ENCODE measurements around the gene PACS2.

The PACS2 gene

DNA sequence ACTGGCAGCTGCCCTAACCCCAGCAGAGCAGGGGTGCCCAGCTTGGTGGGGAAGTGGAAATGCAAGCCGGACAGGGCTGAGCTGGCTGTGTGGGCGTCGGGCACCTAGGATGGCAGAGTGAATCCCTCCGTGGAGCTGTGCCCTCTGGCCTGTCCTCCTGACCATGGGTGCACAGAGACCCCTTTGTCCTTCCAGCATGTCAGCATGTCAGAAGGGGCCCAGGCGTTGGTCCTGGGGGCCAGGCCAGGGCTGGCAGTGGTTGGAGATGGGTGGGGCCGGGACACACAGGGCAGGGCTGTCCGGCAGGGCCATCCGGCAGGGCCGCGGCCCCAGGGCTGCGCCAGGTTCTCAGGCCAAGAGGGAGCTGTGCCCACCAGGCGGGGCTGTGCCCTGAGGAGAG is 75.0 kb downstream of the PACS2 start:
- no peak overlapping the region for H3K4me3 ChIP-seq (replicated peaks; ENCODE audit: low read depth, low read length)
- no peak for DNase-seq (ENCODE audit: extremely low read depth, low read depth)
- TF ChIP-seq, protein P1, sequence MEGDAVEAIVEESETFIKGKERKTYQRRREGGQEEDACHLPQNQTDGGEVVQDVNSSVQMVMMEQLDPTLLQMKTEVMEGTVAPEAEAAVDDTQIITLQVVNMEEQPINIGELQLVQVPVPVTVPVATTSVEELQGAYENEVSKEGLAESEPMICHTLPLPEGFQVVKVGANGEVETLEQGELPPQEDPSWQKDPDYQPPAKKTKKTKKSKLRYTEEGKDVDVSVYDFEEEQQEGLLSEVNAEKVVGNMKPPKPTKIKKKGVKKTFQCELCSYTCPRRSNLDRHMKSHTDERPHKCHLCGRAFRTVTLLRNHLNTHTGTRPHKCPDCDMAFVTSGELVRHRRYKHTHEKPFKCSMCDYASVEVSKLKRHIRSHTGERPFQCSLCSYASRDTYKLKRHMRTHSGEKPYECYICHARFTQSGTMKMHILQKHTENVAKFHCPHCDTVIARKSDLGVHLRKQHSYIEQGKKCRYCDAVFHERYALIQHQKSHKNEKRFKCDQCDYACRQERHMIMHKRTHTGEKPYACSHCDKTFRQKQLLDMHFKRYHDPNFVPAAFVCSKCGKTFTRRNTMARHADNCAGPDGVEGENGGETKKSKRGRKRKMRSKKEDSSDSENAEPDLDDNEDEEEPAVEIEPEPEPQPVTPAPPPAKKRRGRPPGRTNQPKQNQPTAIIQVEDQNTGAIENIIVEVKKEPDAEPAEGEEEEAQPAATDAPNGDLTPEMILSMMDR (IDR thresholded peaks at IDR 0.05; ENCODE audit: low read depth, low read length, missing control alignments), result no peak

DNA sequence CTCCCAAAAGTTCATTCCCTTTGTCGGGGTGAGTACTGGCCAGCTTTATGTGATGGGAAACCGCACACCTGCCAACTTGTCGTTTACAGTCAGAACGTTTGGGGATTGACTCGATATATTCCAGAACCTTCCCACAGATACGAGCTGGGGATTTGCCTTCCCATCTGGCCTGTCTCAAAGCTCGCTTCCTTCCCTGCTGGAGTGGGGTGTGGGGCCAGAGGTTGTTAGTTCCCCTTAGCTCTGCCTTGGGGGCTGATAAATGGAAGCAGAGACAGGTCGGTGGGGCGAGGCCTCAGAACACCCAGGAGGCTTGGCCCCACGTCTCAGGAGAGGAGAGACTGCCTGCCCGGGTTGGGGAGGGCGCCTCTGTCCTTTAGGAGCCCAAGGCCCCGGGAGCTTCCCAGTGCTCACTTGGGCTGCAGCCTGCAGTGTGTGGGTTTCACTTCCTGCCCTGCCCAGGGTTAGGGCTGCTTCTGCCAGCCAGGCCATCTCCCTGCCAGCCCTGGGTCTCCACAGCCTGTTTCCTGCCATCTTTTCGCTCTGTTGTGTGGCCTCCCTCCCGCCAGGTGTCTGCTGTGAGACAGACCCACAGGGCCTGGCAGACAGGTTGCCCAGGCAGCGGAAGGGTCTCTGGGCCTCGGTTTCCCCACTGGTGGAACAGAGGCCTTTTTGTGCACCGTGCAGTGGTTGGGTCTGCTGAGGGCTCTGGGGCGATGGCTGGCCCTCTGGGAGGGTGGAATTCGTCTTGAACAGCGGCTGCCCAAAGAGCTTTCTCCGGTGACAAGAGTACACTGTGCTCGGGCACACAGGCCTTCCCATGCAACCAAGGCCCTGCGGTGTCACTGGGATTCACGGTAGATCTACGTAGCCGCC is 75.7 kb downstream of the PACS2 start:
- no peak for DNase-seq (ENCODE audit: extremely low read depth, low read depth)
- H3K4me3 ChIP-seq (replicated peaks; ENCODE audit: low read depth, low read length), result no peak overlapping the region
- TF ChIP-seq, protein P1 (IDR thresholded peaks at IDR 0.05; ENCODE audit: low read depth, low read length, missing control alignments), result no peak

DNA sequence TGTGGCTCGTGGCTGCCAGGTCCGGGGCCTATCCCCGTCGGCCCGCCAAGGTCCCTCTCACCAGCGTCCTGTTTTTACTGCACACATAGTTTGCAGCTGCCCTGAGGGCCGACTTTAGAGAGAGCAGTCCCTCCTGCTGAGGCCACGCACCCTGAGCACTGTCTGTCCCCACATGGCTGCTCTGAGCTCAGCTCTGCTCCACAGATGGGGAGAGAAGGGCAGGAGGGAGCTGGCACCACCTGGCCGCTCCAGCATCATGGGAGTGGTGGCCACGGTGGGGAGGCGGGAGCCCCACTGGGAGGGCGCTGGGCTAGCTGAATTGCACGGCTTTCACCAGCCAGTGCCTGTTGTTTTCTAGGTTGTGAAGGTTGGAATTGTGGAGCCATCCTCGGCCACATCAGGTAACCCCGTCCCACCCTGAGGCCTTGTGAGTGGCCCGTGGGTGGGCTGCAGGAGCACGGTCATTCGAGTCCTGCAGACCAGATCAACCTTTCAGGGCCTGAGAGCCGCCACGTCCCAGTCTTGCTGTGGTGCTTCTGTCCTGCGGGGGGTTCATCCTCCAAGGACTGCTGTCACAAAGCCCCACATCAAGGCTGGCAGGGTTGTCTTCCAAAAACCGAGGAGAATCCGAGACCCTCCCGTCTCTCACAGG is 76.4 kb downstream of the PACS2 start:
- no peak for DNase-seq (ENCODE audit: extremely low read depth, low read depth)
- no peak overlapping the region for H3K4me3 ChIP-seq (replicated peaks; ENCODE audit: low read depth, low read length)
- TF ChIP-seq, protein P1 (IDR thresholded peaks at IDR 0.05; ENCODE audit: low read depth, low read length, missing control alignments), result no peak

DNA sequence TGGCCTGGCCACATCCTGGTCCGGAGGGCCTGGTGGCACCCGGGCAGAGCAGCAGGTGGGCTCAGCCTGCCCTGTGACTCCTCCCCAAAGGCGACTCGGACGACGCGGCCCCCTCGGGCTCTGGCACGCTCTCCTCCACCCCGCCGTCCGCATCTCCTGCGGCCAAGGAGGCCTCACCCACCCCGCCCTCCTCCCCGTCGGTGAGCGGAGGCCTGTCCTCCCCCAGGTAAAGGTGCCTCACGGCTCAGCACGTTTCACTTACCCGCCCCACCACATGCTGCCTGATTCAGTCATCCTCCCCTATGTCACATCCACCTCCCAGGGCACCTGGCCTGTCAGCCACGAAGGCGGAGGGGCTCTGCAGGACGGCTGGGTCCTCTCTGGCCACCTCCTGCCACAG is 77.0 kb downstream of the PACS2 start:
- DNase-seq (ENCODE audit: extremely low read depth, low read depth), result no peak
- no peak overlapping the region for H3K4me3 ChIP-seq (replicated peaks; ENCODE audit: low read depth, low read length)
- TF ChIP-seq, protein P1 (IDR thresholded peaks at IDR 0.05; ENCODE audit: low read depth, low read length, missing control alignments), result no peak

DNA sequence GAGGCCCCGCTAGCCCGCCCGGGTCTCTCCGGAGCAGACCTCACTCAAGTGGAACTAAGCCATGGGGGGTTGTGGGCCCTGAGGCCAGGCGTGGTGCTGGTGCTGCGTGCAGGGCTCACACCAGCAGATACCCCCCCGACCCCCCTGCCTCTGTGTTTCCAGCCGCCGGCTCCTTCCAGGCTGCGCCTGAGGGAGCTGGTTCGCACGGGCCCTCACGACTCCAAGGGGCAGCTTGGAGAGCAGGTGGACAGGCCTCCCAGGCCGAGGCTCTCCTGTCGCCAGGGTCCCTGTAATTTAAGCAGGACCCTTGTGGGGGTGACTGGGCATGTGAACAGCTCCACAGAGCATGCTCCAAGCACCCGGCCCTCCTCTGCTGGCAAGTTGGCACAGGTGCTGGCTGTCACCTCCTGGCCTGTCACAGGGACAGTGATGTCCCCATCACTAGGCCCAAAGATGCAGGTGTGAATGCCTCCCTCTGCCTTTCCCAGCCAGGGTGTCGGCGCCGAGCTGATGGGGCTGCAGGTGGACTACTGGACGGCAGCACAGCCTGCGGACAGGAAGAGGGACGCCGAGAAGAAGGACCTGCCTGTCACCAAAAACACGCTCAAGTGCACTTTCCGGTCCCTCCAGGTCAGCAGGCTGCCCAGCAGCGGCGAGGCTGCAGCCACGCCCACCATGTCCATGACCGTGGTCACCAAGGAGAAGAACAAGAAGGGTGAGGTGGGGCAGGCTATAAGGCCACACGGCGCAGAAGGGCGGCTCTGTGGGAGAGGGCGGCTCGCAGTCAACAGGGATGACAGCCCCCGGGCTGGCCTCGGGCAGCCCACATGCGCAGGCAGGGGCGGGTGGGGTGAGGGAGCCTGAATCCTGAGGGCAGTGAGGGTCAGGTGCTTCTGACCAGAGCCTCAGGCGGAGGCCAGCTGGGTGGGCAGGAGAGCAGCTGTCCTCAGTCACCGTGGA is 77.9 kb downstream of the PACS2 start:
- no peak for DNase-seq (ENCODE audit: extremely low read depth, low read depth)

DNA sequence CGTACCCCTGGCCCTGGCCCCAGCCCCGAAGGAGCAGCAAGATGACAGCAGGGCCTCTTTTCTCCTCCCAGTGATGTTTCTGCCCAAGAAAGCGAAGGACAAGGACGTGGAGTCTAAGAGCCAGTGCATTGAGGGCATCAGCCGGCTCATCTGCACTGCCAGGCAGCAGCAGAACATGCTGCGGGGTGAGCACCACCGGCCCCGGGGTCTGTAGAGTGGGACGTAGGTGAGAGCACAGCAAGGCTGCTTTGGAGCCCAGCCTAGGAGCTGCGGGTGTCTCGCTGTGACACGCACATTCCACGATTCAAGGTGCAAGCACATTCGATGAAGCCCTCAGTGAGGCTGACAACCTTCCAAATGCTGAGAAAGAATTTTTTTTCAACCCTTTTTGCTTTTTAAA is 78.6 kb downstream of the PACS2 start:
- no peak overlapping the region for H3K4me3 ChIP-seq (replicated peaks; ENCODE audit: low read depth, low read length)
- no peak for DNase-seq (ENCODE audit: extremely low read depth, low read depth)
- TF ChIP-seq, protein P1 (IDR thresholded peaks at IDR 0.05; ENCODE audit: low read depth, low read length, missing control alignments), result no peak

More for the DNA sequence above, 77.9 kb downstream of the PACS2 start:
- no peak overlapping the region for H3K4me3 ChIP-seq (replicated peaks; ENCODE audit: low read depth, low read length)
- TF ChIP-seq, protein P1 (IDR thresholded peaks at IDR 0.05; ENCODE audit: low read depth, low read length, missing control alignments), result no peak
